Stimulated activated naive CD8-positive, alpha-beta T cell treated with anti-CD3 and anti-CD28 coated beads, Interleukin-15, Interleukin-2, amounts not matched to agents 100 U/mL and 50 U/mL, for 24 hours (primary cell): ENCODE measurements around the gene CRYGS.
"Not testable (repeated sequence)": the region's sequence is repeated elsewhere in the genome, so short reads cannot be mapped to it uniquely, and the experiment has no call there.

Source experiments
- ATAC-seq: fragments of 150-1000 bp; cut with Tn5 transposase; one replicate; pipeline ENCODE4 v1.10.0; 2021
- DNase-seq: peaks from one replicate; pipeline ENCODE4 v3.0.0; 2021

The CRYGS gene

GRCh38 chr3:186544281-186544680 lies at the start of gene CRYGS:
Gene CRYGS (minus strand): TSS chr3:186544380. CDS start chr3:186544326, 54 bp downstream.
- no peak for DNase-seq
- no peak for ATAC-seq

- no peak for ATAC-seq
- no peak for DNase-seq
Measured at GRCh38 chr3:186593862-186594261, 49.7 kb upstream of the CRYGS start.

- ATAC-seq = no peak
Measured at GRCh38 chr3:186592682-186593081, 48.5 kb upstream of the CRYGS start.

GRCh38 chr3:186590580-186591295 lies 46.6 kb upstream of the CRYGS start:
- no peak for DNase-seq
- no peak for ATAC-seq

More at GRCh38 chr3:186592682-186593081, 48.5 kb upstream of the CRYGS start:
- DNase-seq = no peak

GRCh38 chr3:186589856-186590579 lies 45.8 kb upstream of the CRYGS start:
- DNase-seq = no peak
- ATAC-seq = peak; percentile 47

- DNase-seq = no peak
- no peak for ATAC-seq
Measured at GRCh38 chr3:186589121-186589520, 44.9 kb upstream of the CRYGS start.

GRCh38 chr3:186588632-186589031 lies 44.5 kb upstream of the CRYGS start:
- no peak for DNase-seq
- ATAC-seq = no peak

- ATAC-seq (no peak), DNase-seq (no peak)
Measured at GRCh38 chr3:186587183-186587582, 43.0 kb upstream of the CRYGS start.

- ATAC-seq = not testable (repeated sequence)
Measured at GRCh38 chr3:186586245-186586644, 42.1 kb upstream of the CRYGS start.

GRCh38 chr3:186583831-186584230 lies 39.7 kb upstream of the CRYGS start:
- DNase-seq (no peak), ATAC-seq (no peak)

More at GRCh38 chr3:186586245-186586644, 42.1 kb upstream of the CRYGS start:
- not testable (repeated sequence) for DNase-seq

- no peak for ATAC-seq
- no peak for DNase-seq
Measured at GRCh38 chr3:186582541-186582940, 38.4 kb upstream of the CRYGS start.

GRCh38 chr3:186580785-186581184 lies 36.6 kb upstream of the CRYGS start:
- ATAC-seq (no peak), DNase-seq (no peak)

GRCh38 chr3:186577521-186577920 lies 33.3 kb upstream of the CRYGS start:
- DNase-seq (no peak), ATAC-seq (no peak)

- DNase-seq (no peak), ATAC-seq (no peak)
Measured at GRCh38 chr3:186571644-186572013, 27.4 kb upstream of the CRYGS start.

GRCh38 chr3:186570941-186571643 lies 26.9 kb upstream of the CRYGS start:
- ATAC-seq (no peak), DNase-seq (no peak)

- ATAC-seq (peak; percentile 94), DNase-seq (peak; percentile 98)
Measured at GRCh38 chr3:186570096-186570940, 26.1 kb upstream of the CRYGS start, which contains the start of gene DNAJB11. Gene DNAJB11 (plus strand): TSS chr3:186570720. CDS start chr3:186570898, 178 bp downstream.

GRCh38 chr3:186569779-186570095 lies 25.6 kb upstream of the CRYGS start:
- no peak for ATAC-seq
- no peak for DNase-seq

GRCh38 chr3:186569361-186569760 lies 25.2 kb upstream of the CRYGS start:
- ATAC-seq, DNase-seq: not testable (repeated sequence)

- ATAC-seq (peak; percentile 58), DNase-seq (peak; percentile 96)
Measured at GRCh38 chr3:186567072-186567921, 23.1 kb upstream of the CRYGS start, which contains the start of gene TBCCD1. Gene TBCCD1 (minus strand): TSS chr3:186567339. CDS start chr3:186564329, 3,010 bp downstream.

GRCh38 chr3:186566772-186567071 lies 22.5 kb upstream of the CRYGS start:
- no peak for ATAC-seq
- DNase-seq = no peak

- ATAC-seq = no peak
- no peak for DNase-seq
Measured at GRCh38 chr3:186564586-186564985, 20.4 kb upstream of the CRYGS start.
